HepG2 (cell line): ENCODE results near the gene SUSD4. TPM values are rescaled to one million over a fixed set of nuclear protein-coding genes. Genes with fewer than 3 reads are reported as not detected.

Experiments used
- AHDC1 ChIP-seq: sonication (generic); formaldehyde crosslinking; IDR thresholded peaks from 2 replicates; pipeline ENCODE4 v1.5.1; 2020; ENCODE audit warnings: mild to moderate bottlenecking, missing genetic modification reagents, borderline replicate concordance
- NR2F1 ChIP-seq, 2 experiments: fragments of 450-650 bp in 1 of 2; formaldehyde crosslinking in 1 of 2; IDR thresholded peaks; 2 replicates each; pipeline versions ENCODE4 v1.5.0 to v1.6.1; 2016 to 2020; ENCODE audit warnings: mild to moderate bottlenecking in 1 of 2, missing compliant biosample characterization in 1 of 2, missing genetic modification reagents in 1 of 2, moderate library complexity in 1 of 2
- PHF5A ChIP-seq: IDR thresholded peaks from one replicate; pipeline ENCODE4 v1.6.1; 2018; ENCODE audit warnings: low read depth, missing genetic modification reagents; ENCODE audit not compliant: unreplicated experiment
- RXRA ChIP-seq: sonication (generic); formaldehyde crosslinking; IDR thresholded peaks from 2 replicates; pipeline ENCODE4 v1.5.1; 2020; ENCODE audit warnings: missing genetic modification reagents
- ZNF34 ChIP-seq: sonication (generic); formaldehyde crosslinking; IDR thresholded peaks from 2 replicates; pipeline ENCODE4 v1.4.0; 2020; ENCODE audit warnings: mild to moderate bottlenecking, missing genetic modification reagents, borderline replicate concordance
- polyA plus RNA-seq, 8 experiments: library from polyadenylated mRNA; depleted of rRNA in 3 of 8; stranded (reverse) in 7 of 8; unstranded in 1 of 8; fragments of >200 nt; fragmentation: Illumina TruSeq in 4 of 8; extraction: Trizol in 4 of 8; gene quantifications; 2 replicates each; pipeline versions ENCODE4 v1.2.1 to v1.2.3, GENCODE V29; 2011 to 2016; ENCODE audit warnings: low read depth in 4 of 8, missing spikeins in 1 of 8, mixed read lengths in 1 of 8; ENCODE audit not compliant: insufficient read depth in 1 of 8
- total RNA-seq, 5 experiments: library from RNA; depleted of rRNA; stranded (reverse); fragments of >200 nt; fragmentation: Illumina TruSeq; extraction: Trizol; gene quantifications; 2 replicates each; pipeline ENCODE4 v1.2.3, GENCODE V29; 2016; ENCODE audit warnings: low read depth in 1 of 5
- TF ChIP-seq, protein P1 (sequence below): sonication (generic); formaldehyde crosslinking; IDR thresholded peaks from 2 replicates; pipeline ENCODE4 v1.4.0; 2020; ENCODE audit warnings: mild to moderate bottlenecking, missing genetic modification reagents
- TF ChIP-seq, protein P2 (sequence below): sonication (generic); formaldehyde crosslinking; IDR thresholded peaks from 2 replicates; pipeline ENCODE4 v1.4.0; 2020; ENCODE audit warnings: missing genetic modification reagents

Gene SUSD4
- total and polyA plus RNA-seq, 2 of the 13 experiments (the other 11 are each of a cell fraction or from before 2014, with no cell fraction given), result not detected

- TF ChIP-seq, protein P1, sequence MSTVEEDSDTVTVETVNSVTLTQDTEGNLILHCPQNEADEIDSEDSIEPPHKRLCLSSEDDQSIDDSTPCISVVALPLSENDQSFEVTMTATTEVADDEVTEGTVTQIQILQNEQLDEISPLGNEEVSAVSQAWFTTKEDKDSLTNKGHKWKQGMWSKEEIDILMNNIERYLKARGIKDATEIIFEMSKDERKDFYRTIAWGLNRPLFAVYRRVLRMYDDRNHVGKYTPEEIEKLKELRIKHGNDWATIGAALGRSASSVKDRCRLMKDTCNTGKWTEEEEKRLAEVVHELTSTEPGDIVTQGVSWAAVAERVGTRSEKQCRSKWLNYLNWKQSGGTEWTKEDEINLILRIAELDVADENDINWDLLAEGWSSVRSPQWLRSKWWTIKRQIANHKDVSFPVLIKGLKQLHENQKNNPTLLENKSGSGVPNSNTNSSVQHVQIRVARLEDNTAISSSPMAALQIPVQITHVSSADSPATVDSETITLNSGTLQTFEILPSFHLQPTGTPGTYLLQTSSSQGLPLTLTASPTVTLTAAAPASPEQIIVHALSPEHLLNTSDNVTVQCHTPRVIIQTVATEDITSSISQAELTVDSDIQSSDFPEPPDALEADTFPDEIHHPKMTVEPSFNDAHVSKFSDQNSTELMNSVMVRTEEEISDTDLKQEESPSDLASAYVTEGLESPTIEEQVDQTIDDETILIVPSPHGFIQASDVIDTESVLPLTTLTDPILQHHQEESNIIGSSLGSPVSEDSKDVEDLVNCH, result no peak
- TF ChIP-seq NR2F1 (CRISPR knock-in tag; IDR thresholded peaks at IDR 0.05) (no peak), ZNF34 (no peak), AHDC1 (CRISPR knock-in tag) (no peak), RXRA (CRISPR knock-in tag) (no peak), PHF5A (no peak)
- TF ChIP-seq, protein P2, sequence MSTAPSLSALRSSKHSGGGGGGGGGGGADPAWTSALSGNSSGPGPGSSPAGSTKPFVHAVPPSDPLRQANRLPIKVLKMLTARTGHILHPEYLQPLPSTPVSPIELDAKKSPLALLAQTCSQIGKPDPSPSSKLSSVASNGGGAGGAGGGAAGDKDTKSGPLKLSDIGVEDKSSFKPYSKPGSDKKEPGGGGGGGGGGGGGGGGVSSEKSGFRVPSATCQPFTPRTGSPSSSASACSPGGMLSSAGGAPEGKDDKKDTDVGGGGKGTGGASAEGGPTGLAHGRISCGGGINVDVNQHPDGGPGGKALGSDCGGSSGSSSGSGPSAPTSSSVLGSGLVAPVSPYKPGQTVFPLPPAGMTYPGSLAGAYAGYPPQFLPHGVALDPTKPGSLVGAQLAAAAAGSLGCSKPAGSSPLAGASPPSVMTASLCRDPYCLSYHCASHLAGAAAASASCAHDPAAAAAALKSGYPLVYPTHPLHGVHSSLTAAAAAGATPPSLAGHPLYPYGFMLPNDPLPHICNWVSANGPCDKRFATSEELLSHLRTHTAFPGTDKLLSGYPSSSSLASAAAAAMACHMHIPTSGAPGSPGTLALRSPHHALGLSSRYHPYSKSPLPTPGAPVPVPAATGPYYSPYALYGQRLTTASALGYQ, result no peak
Measured at GRCh38 chr1:223328566-223328965, 35.4 kb downstream of the SUSD4 start (continued).
